ENCODE data around the gene CFAP57.

DNA sequence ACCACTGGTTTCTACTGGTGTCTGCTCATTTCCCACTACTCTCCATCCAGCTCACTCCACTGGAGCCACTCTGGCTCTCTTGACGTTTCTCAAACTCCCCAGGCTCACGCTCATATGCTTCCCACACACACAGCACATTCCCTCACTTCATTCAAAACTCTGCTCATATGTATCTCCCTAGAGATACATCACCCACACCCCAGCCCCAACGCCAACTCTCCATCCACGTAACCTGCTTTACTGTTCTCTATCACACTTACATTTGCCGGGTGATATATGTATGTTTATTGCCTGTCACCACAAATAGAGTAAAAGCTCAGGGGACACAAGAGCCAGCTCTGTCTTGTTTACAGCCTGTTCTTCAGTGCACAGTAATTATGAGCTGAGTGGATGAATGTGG lies 22.2 kb upstream of the CFAP57 start:
- no peak for TF ChIP-seq POLR2A (IDR thresholded peaks at IDR 0.05; ENCODE audit: low read depth, low read length)
- no peak for TF ChIP-seq TAF1 (IDR thresholded peaks at IDR 0.05; ENCODE audit: low read depth, low read length)

All from GM12891 (cell line).